CD14-positive monocyte (primary cell): Measurements from ENCODE around the gene TMEM191C. TPM values are rescaled to one million over a fixed set of nuclear protein-coding genes. Genes with fewer than 3 reads are reported as not detected.

Experiments
- DNase-seq, 3 donors: peaks; one replicate each; pipeline ENCODE4 v3.0.0-alpha.2; 2011 to 2022
- H2AFZ ChIP-seq: 2 replicates; pipeline ENCODE4 v1.6.0; 2012; ENCODE audit warnings: mild to moderate bottlenecking, low read depth, low read length, inconsistent platforms; ENCODE audit not compliant: insufficient read depth, poor library complexity, severe bottlenecking
- H3K27ac ChIP-seq, 2 donors: 1 replicate in 1 of 2; 2 replicates in 1 of 2; pipeline ENCODE4 v1.5.1; 2012 to 2013; ENCODE audit warnings: low read length in 2 of 2, control low read depth in 1 of 2, inconsistent platforms in 1 of 2, low read depth in 1 of 2, mild to moderate bottlenecking in 1 of 2
- H3K27me3 ChIP-seq, 2 donors: one replicate each; pipeline versions ENCODE4 v1.6.0 to v1.6.1; 2011 to 2013; ENCODE audit warnings: low read length in 2 of 2; ENCODE audit not compliant: control insufficient read depth in 2 of 2, insufficient read depth in 2 of 2
- H3K36me3 ChIP-seq, 2 donors: replicated peaks in 1 of 2; 1 replicate in 1 of 2; 2 replicates in 1 of 2; pipeline versions ENCODE4 v1.5.1 to v1.6.1; 2012 to 2013; ENCODE audit warnings: low read length in 2 of 2, control low read depth in 1 of 2, inconsistent platforms in 1 of 2, mild to moderate bottlenecking in 1 of 2; ENCODE audit not compliant: insufficient read depth in 2 of 2, control insufficient read depth in 1 of 2
- H3K4me1 ChIP-seq, 2 donors: 1 replicate in 1 of 2; 2 replicates in 1 of 2; pipeline versions ENCODE4 v1.5.1 to v1.6.1; 2012 to 2013; ENCODE audit warnings: low read length in 2 of 2, control low read depth in 1 of 2, inconsistent platforms in 1 of 2, mild to moderate bottlenecking in 1 of 2, moderate library complexity in 1 of 2; ENCODE audit not compliant: insufficient read depth in 2 of 2, control insufficient read depth in 1 of 2
- H3K4me2 ChIP-seq: replicated peaks from 2 replicates; pipeline ENCODE3; 2012; ENCODE audit warnings: low read length, moderate library complexity, mild to moderate bottlenecking; ENCODE audit not compliant: poor library complexity, severe bottlenecking; ENCODE audit errors: extremely low read depth
- H3K4me3 ChIP-seq, 3 experiments: fragments of 200-600 bp in 1 of 3; sonication (generic) in 1 of 3; replicated peaks in 1 of 3; 1 replicate in 2 of 3; 2 replicates in 1 of 3; pipeline ENCODE4 v1.5.1; 2011 to 2013; ENCODE audit warnings: low read length in 3 of 3, mild to moderate bottlenecking in 3 of 3, control low read depth in 2 of 3, low read depth in 2 of 3, inconsistent platforms in 1 of 3, moderate library complexity in 1 of 3
- H3K79me2 ChIP-seq: 2 replicates; pipeline ENCODE4 v1.6.0; 2012; ENCODE audit warnings: mild to moderate bottlenecking, control low read depth, inconsistent platforms, low read length, moderate library complexity; ENCODE audit not compliant: insufficient read depth
- H3K9ac ChIP-seq: 2 replicates; pipeline ENCODE4 v1.6.0; 2017; ENCODE audit warnings: low read length, mild to moderate bottlenecking; ENCODE audit not compliant: insufficient read depth, poor library complexity, severe bottlenecking
- H3K9me3 ChIP-seq, 2 donors: replicated peaks in 1 of 2; 1 replicate in 1 of 2; 2 replicates in 1 of 2; pipeline versions ENCODE4 v1.5.1 to v1.6.1; 2012 to 2013; ENCODE audit warnings: low read length in 2 of 2, control low read depth in 1 of 2; ENCODE audit not compliant: control insufficient read depth in 1 of 2, insufficient read depth in 1 of 2
- H4K20me1 ChIP-seq: 2 replicates; pipeline ENCODE4 v1.6.0; 2012; ENCODE audit warnings: mild to moderate bottlenecking, low read length, control low read depth, moderate library complexity; ENCODE audit not compliant: insufficient read depth
- H3K27ac Mint-ChIP-seq, 7 donors: one replicate each; pipeline ENCODE4 v1.8.0; 2020; ENCODE audit warnings: mild to moderate bottlenecking in 7 of 7, mixed read lengths in 7 of 7, moderate library complexity in 6 of 7, inconsistent platforms in 2 of 7
- H3K27me3 Mint-ChIP-seq, 3 donors: one replicate each; pipeline ENCODE4 v1.8.0; 2021 to 2022; ENCODE audit warnings: low read depth in 3 of 3, mild to moderate bottlenecking in 3 of 3, mixed read lengths in 3 of 3, moderate library complexity in 3 of 3, inconsistent platforms in 1 of 3
- H3K36me3 Mint-ChIP-seq, 2 donors: one replicate each; pipeline ENCODE4 v1.8.0; 2020; ENCODE audit warnings: mixed read lengths in 2 of 2, inconsistent platforms in 1 of 2, mild to moderate bottlenecking in 1 of 2
- H3K4me1 Mint-ChIP-seq: one replicate; pipeline ENCODE4 v1.8.0; 2020; ENCODE audit warnings: mild to moderate bottlenecking, mixed read lengths
- H3K4me3 Mint-ChIP-seq, 2 donors: one replicate each; pipeline ENCODE4 v1.8.0; 2020; ENCODE audit warnings: mild to moderate bottlenecking in 2 of 2, mixed read lengths in 2 of 2, moderate library complexity in 1 of 2
- H3K9me3 Mint-ChIP-seq, 7 donors: one replicate each; pipeline ENCODE4 v1.8.0; 2020 to 2022; ENCODE audit warnings: mixed read lengths in 7 of 7, mild to moderate bottlenecking in 6 of 7, moderate library complexity in 6 of 7, inconsistent platforms in 2 of 7
- CTCF ChIP-seq: fragments of 200-600 bp; IDR thresholded peaks from one replicate; pipeline ENCODE4 v1.8.0; 2022; ENCODE audit warnings: antibody characterized with exemption, mild to moderate bottlenecking
- WGBS: methylation state at CpG from one replicate; pipeline ENCODE4 v1.1.5; 2013; ENCODE audit warnings: missing lambda C conversion rate; ENCODE audit not compliant: insufficient coverage; 5-methylcytosine and 5-hydroxymethylcytosine counted together
- intact Hi-C, 2 donors: fragments of 100-400 bp; cut with micrococcal nuclease; formaldehyde crosslinking; loops; one replicate each; pipeline versions ENCODE4 v1.15.0 to v1.15.1; 2023
- polyA plus RNA-seq, 3 donors: library from polyadenylated mRNA; depleted of rRNA in 1 of 3; unstranded in 2 of 3; stranded (reverse) in 1 of 3; fragments of 300-500 nt in 2 of 3; fragments of >200 nt in 1 of 3; fragmentation: Illumina TruSeq in 2 of 3; gene quantifications; 1 replicate in 2 of 3; 2 replicates in 1 of 3; pipeline ENCODE4 v1.2.3, GENCODE V29; 2012 to 2021

Gene TMEM191C
- polyA plus RNA-seq, 3 donors = 1.6 to 4.5 (median 4.0) TPM

DNA sequence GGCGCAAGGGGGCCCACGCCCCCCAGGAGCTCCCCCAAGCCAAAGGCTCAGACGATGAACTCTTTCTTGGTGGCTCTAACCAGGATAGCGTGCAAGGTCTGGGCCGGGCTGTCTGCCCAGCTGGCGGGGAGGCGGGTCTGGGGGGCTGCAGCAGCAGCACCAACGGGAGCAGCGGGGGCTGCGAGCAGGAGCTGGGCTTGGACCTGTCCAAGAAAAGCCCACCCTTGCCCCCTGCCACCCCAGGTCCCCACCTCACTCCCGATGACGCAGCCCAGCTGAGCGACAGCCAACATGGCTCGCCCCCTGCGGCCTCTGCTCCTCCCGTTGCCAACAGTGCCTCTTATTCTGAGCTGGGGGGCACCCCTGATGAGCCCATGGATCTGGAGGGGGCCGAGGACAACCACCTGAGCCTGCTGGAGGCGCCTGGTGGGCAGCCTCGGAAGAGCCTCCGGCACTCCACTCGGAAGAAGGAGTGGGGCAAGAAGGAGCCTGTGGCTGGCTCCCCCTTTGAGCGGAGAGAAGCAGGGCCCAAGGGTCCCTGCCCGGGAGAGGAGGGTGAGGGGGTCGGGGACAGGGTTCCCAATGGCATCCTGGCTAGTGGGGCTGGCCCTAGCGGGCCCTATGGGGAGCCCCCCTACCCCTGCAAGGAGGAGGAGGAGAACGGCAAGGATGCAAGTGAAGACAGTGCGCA lies 21.6 kb upstream of the TMEM191C start:
- H3K4me2 ChIP-seq = no peak overlapping the region
- H3K79me2 ChIP-seq = peaks cover 19% of the 10 kb centered on the region
- H3K27me3 ChIP-seq = no peaks in the 10 kb centered on the region
- H3K27ac ChIP-seq = no peak overlapping the region
- H3K4me3 ChIP-seq = no peak overlapping the region
- no peak overlapping the region for H3K4me3 Mint-ChIP-seq
- intact Hi-C loops = no loop called here
- H3K36me3 ChIP-seq = peaks cover 28 to 51% of the 10 kb centered on the region in 2 donors
- H3K4me1 Mint-ChIP-seq = peaks cover 5% of the 10 kb centered on the region
- peaks cover 11% of the 10 kb centered on the region for H4K20me1 ChIP-seq
- WGBS = 100% methylated on average over 14 of the region's 27 CpGs
- H2AFZ ChIP-seq = no peak overlapping the region
- H3K36me3 Mint-ChIP-seq = peaks cover 27 to 54% of the 10 kb centered on the region in 2 donors
- H3K9ac ChIP-seq = no peak overlapping the region
- no peak for DNase-seq
- TF ChIP-seq CTCF = no peak
- H3K9me3 ChIP-seq = no peaks in the 10 kb centered on the region
- H3K4me1 ChIP-seq = peaks cover 8 to 10% of the 10 kb centered on the region in 2 donors
- no peaks in the 10 kb centered on the region for H3K9me3 Mint-ChIP-seq
- no peak overlapping the region for H3K27ac Mint-ChIP-seq
- H3K27me3 Mint-ChIP-seq = no peaks in the 10 kb centered on the region

DNA sequence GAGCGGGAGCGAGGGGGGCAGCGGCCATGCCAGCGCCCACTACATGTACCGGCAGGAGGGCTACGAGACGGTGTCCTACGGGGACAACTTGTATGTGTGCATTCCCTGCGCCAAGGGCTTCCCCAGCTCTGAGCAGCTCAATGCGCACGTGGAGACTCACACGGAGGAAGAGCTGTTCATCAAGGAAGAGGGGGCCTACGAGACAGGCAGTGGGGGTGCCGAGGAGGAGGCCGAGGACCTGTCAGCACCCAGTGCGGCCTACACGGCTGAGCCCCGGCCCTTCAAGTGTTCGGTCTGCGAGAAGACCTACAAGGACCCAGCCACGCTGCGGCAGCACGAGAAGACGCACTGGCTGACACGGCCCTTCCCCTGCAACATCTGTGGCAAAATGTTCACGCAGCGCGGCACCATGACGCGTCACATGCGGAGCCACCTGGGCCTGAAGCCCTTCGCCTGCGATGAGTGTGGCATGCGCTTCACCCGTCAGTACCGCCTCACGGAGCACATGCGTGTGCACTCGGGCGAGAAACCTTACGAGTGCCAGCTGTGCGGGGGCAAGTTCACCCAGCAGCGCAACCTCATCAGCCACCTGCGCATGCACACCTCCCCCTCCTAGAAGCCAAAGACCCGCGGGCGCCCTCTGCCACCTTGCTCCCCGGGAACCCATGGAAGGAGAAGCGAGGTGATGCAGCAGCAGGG lies 20.9 kb upstream of the TMEM191C start:
- 98% methylated on average over 48 of the region's 49 CpGs for WGBS
- H3K27me3 ChIP-seq = no peaks in the 10 kb centered on the region
- peak overlapping the region in 1 of 7 donors; percentile 68 for H3K27ac Mint-ChIP-seq

More for the DNA sequence above, 20.9 kb upstream of the TMEM191C start:
- no peak overlapping the region for H2AFZ ChIP-seq
- H3K9me3 ChIP-seq = no peaks in the 10 kb centered on the region
- no peak for DNase-seq
- peaks cover 19% of the 10 kb centered on the region for H3K79me2 ChIP-seq
- H3K36me3 ChIP-seq = peaks cover 28 to 51% of the 10 kb centered on the region in 2 donors
- Mint-ChIP-seq H3K9me3 (no peaks in the 10 kb centered on the region), H3K36me3 (peaks cover 27 to 54% of the 10 kb centered on the region in 2 donors), H3K27me3 (no peaks in the 10 kb centered on the region), H3K4me3 (no peak overlapping the region), H3K4me1 (peaks cover 5% of the 10 kb centered on the region)
- H3K9ac ChIP-seq = no peak overlapping the region
- no peak overlapping the region for H3K27ac ChIP-seq
- no peak for TF ChIP-seq CTCF
- intact Hi-C loops = no loop called here
- H3K4me2 ChIP-seq = no peak overlapping the region
- H3K4me3 ChIP-seq = no peak overlapping the region
- peaks cover 11% of the 10 kb centered on the region for H4K20me1 ChIP-seq
- peaks cover 7 to 8% of the 10 kb centered on the region in 2 donors for H3K4me1 ChIP-seq
